Esophagus squamous epithelium (tissue), 4 donors: ENCODE data around the gene TPCN2.

Experiments used
- POLR2A ChIP-seq, 4 donors: fragments of 450-650 bp; IDR thresholded peaks; one replicate each; pipeline ENCODE4 v1.6.1; 2017; ENCODE audit warnings: antibody characterized with exemption in 4 of 4, mild to moderate bottlenecking in 4 of 4, moderate library complexity in 3 of 4
- TF ChIP-seq, protein P1 (sequence below), 6 experiments: fragments of 450-650 bp in 4 of 6; fragments of 200-600 bp in 2 of 6; sonication (generic) in 2 of 6; IDR thresholded peaks; one replicate each; pipeline ENCODE4 v1.5.1; 2016 to 2019; ENCODE audit warnings: antibody characterized with exemption in 6 of 6, mild to moderate bottlenecking in 4 of 6, moderate library complexity in 4 of 6

DNA sequence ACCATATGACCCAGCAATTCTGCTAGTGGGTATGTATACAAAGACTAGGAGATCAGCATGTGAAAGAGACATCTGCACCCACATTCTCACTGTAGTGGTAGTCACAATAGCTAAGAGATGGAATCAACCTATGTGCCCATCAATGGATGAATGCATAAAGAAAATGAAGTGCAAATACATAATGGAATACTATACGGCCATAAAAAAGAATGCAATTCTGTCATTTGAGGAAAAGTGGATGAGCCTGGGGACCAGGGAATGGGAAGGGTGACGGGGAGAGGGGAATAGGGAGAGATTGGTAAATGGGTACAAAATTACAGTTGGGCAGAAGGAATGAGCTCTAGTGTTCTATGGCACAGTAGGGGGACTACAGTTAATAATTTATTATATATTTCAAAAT lies 80.3 kb downstream of the TPCN2 start:
- TF ChIP-seq, protein P1, sequence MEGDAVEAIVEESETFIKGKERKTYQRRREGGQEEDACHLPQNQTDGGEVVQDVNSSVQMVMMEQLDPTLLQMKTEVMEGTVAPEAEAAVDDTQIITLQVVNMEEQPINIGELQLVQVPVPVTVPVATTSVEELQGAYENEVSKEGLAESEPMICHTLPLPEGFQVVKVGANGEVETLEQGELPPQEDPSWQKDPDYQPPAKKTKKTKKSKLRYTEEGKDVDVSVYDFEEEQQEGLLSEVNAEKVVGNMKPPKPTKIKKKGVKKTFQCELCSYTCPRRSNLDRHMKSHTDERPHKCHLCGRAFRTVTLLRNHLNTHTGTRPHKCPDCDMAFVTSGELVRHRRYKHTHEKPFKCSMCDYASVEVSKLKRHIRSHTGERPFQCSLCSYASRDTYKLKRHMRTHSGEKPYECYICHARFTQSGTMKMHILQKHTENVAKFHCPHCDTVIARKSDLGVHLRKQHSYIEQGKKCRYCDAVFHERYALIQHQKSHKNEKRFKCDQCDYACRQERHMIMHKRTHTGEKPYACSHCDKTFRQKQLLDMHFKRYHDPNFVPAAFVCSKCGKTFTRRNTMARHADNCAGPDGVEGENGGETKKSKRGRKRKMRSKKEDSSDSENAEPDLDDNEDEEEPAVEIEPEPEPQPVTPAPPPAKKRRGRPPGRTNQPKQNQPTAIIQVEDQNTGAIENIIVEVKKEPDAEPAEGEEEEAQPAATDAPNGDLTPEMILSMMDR (IDR thresholded peaks at IDR 0.05) = no peak
- TF ChIP-seq POLR2A (IDR thresholded peaks at IDR 0.05) = no peak
